Neutrophil (primary cell): ENCODE data around the gene ITGA6.

Source experiments
- H3K27ac ChIP-seq: fragments of 200-600 bp; sonication (generic); 2 replicates; pipeline ENCODE4 v1.5.1; 2016; ENCODE audit warnings: mild to moderate bottlenecking, moderate library complexity
- H3K27me3 ChIP-seq: fragments of 200-600 bp; sonication (generic); 2 replicates; pipeline ENCODE4 v1.6.0; 2016; ENCODE audit warnings: mild to moderate bottlenecking
- H3K36me3 ChIP-seq: fragments of 200-600 bp; sonication (generic); 2 replicates; pipeline ENCODE4 v1.5.1; 2017
- H3K4me1 ChIP-seq, 2 experiments: fragments of 200-600 bp in 1 of 2; sonication (generic) in 1 of 2; 1 replicate in 1 of 2; 2 replicates in 1 of 2; pipeline versions ENCODE4 v1.5.1 to v1.6.1; 2013 to 2016; ENCODE audit warnings: low read depth in 1 of 2, low read length in 1 of 2, mild to moderate bottlenecking in 1 of 2, moderate library complexity in 1 of 2; ENCODE audit not compliant: control insufficient read depth in 1 of 2, insufficient read depth in 1 of 2
- H3K4me3 ChIP-seq, 2 experiments: fragments of 200-600 bp in 1 of 2; sonication (generic) in 1 of 2; 1 replicate in 1 of 2; 2 replicates in 1 of 2; pipeline ENCODE4 v1.5.1; 2013 to 2016; ENCODE audit warnings: low read depth in 1 of 2, low read length in 1 of 2, mild to moderate bottlenecking in 1 of 2, moderate library complexity in 1 of 2
- H3K9me3 ChIP-seq: fragments of 200-600 bp; sonication (generic); 2 replicates; pipeline ENCODE4 v1.5.1; 2016
- CTCF ChIP-seq: fragments of 200-600 bp; sonication (generic); IDR thresholded peaks from 2 replicates; pipeline ENCODE4 v1.5.1; 2016; ENCODE audit warnings: antibody characterized with exemption

ITGA6 gene

GRCh38 chr2:172467382-172467781 lies 40.0 kb downstream of the ITGA6 start:
- Histone ChIP-seq H3K36me3 (peaks cover 27% of the 10 kb centered on the region), H3K9me3 (no peaks in the 10 kb centered on the region), H3K4me1 (peaks cover 34% of the 10 kb centered on the region in 2 experiments), H3K27me3 (no peaks in the 10 kb centered on the region), H3K27ac (no peak overlapping the region), H3K4me3 (no peak overlapping the region)
- no peak for TF ChIP-seq CTCF

GRCh38 chr2:172470958-172471922 lies 43.9 kb downstream of the ITGA6 start:
- peaks cover 53% of the 10 kb centered on the region for H3K36me3 ChIP-seq
- H3K27me3 ChIP-seq, result no peaks in the 10 kb centered on the region
- no peak for TF ChIP-seq CTCF
- H3K9me3 ChIP-seq, result no peaks in the 10 kb centered on the region
- no peak overlapping the region for H3K4me3 ChIP-seq
- H3K4me1 ChIP-seq, result no peaks in the 10 kb centered on the region
- H3K27ac ChIP-seq, result no peak overlapping the region

- Histone ChIP-seq H3K27ac (no peak overlapping the region), H3K4me3 (no peak overlapping the region), H3K36me3 (peaks cover 54% of the 10 kb centered on the region), H3K4me1 (no peaks in the 10 kb centered on the region), H3K9me3 (no peaks in the 10 kb centered on the region), H3K27me3 (no peaks in the 10 kb centered on the region)
- TF ChIP-seq CTCF, result no peak
Measured at GRCh38 chr2:172472446-172473033, 45.2 kb downstream of the ITGA6 start.

GRCh38 chr2:172473167-172473566 lies 45.8 kb downstream of the ITGA6 start:
- Histone ChIP-seq H3K4me3 (no peak overlapping the region), H3K4me1 (no peaks in the 10 kb centered on the region), H3K27me3 (no peaks in the 10 kb centered on the region), H3K27ac (no peak overlapping the region), H3K36me3 (peaks cover 57% of the 10 kb centered on the region), H3K9me3 (no peaks in the 10 kb centered on the region)
- no peak for TF ChIP-seq CTCF

- Histone ChIP-seq H3K9me3 (no peaks in the 10 kb centered on the region), H3K4me3 (no peak overlapping the region), H3K4me1 (no peaks in the 10 kb centered on the region), H3K27me3 (no peaks in the 10 kb centered on the region), H3K36me3 (peaks cover 63% of the 10 kb centered on the region), H3K27ac (no peak overlapping the region)
- no peak for TF ChIP-seq CTCF
Measured at GRCh38 chr2:172478353-172478752, 51.0 kb downstream of the ITGA6 start.
